NB4 (cell line): ENCODE measurements around the gene ITSN1.

Source experiments
- DNase-seq: peaks from one replicate; pipeline ENCODE4 v3.0.0; 2010; ENCODE audit warnings: low read depth
- H3K4me3 ChIP-seq: one replicate; pipeline ENCODE4 v1.5.1; 2011; ENCODE audit warnings: mild to moderate bottlenecking, low read depth, low read length, moderate library complexity
- CTCF ChIP-seq: IDR thresholded peaks from one replicate; pipeline ENCODE4 v1.5.1; 2012; ENCODE audit warnings: low read depth, low read length
- MAX ChIP-seq: IDR thresholded peaks from 2 replicates; pipeline ENCODE4 v1.6.1; 2011; ENCODE audit warnings: low read depth, low read length
- MYC ChIP-seq: IDR thresholded peaks from 2 replicates; pipeline ENCODE4 v1.6.1; 2011; ENCODE audit warnings: low read depth, low read length
- POLR2A ChIP-seq: IDR thresholded peaks from 2 replicates; pipeline ENCODE4 v1.6.1; 2011; ENCODE audit warnings: mild to moderate bottlenecking; ENCODE audit not compliant: insufficient read length; ENCODE audit errors: extremely low read depth

Gene ITSN1

GRCh38 chr21:33931799-33932390, 289.6 kb downstream of the ITSN1 start:
- TF ChIP-seq MAX, result no peak
- TF ChIP-seq POLR2A, result no peak
- no peak for TF ChIP-seq MYC
- TF ChIP-seq CTCF, result no peak
- H3K4me3 ChIP-seq, result peak overlapping the region; percentile 76
- DNase-seq, result peak; percentile 51

- TF ChIP-seq POLR2A (no peak), MYC (no peak), MAX (no peak), CTCF (no peak)
- peak overlapping the region; percentile 76 for H3K4me3 ChIP-seq
- no peak for DNase-seq
These were observed 290.4 kb downstream of the ITSN1 start for GRCh38 chr21:33932731-33933130.

GRCh38 chr21:33936301-33937038, 294.2 kb downstream of the ITSN1 start:
- no peak overlapping the region for H3K4me3 ChIP-seq
- TF ChIP-seq MYC, result no peak
- no peak for TF ChIP-seq MAX
- TF ChIP-seq POLR2A, result no peak
- no peak for TF ChIP-seq CTCF

GRCh38 chr21:33937146-33937545, 294.8 kb downstream of the ITSN1 start:
- DNase-seq, result no peak
- no peak overlapping the region for H3K4me3 ChIP-seq
- no peak for TF ChIP-seq CTCF
- TF ChIP-seq MAX, result no peak
- TF ChIP-seq POLR2A, result no peak
- no peak for TF ChIP-seq MYC

More at GRCh38 chr21:33936301-33937038, 294.2 kb downstream of the ITSN1 start:
- DNase-seq, result no peak

- no peak overlapping the region for H3K4me3 ChIP-seq
- TF ChIP-seq POLR2A (no peak), MYC (no peak), CTCF (no peak), MAX (no peak)
- peak; percentile 30 for DNase-seq
These were observed 295.6 kb downstream of the ITSN1 start for GRCh38 chr21:33937931-33938339.
